ENCODE data around the gene GRIP2.

The GRIP2 gene

DNA sequence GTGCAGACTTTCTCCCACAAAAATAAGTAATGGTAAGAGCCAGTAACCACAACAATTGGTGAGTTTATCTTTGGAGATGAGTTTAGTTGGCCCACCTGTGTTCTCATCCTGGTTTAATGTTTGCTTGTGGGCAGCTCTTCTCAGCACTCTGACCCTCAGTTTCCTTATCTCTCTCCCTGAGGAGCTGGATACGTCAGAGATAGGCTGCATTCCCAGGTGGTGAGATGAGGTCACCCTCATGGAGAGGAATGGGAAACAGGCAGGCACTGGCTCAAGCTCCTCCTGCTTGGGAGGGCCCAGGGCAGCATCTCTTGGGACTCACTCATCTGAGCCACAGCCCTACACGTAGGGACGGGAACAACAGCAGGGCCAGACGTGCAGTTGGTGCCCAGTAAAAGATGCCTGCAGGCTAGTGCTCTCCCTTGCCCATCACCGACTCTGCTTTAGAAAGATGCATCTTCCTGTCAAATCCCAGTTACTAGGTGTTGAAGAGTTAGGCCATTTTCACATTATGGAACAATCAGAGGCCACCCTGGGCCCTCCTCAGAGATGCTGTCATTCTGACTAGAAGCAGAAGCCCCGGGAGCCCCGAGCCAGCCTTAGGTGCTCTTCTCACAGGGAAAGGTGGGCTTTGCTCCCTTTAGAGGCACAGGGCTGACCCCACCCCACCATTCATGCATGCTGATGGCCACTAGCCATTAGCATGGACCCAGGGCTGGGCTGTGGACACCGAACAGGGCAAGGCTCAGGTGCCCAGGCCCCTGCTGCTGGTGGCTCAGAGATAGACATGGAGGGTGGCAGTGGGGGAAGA, 59.7 kb downstream of the GRIP2 start (continued):
- peak; percentile 60; the same call in 1 of the 2 replicates for TF ChIP-seq GLIS2 (tag by site-specific recombination; IDR thresholded peaks at IDR 0.05)
- no peak for TF ChIP-seq ZSCAN30 (tag by site-specific recombination; IDR thresholded peaks at IDR 0.05)
- no peak for TF ChIP-seq ZNF555 (tag by site-specific recombination; conservative IDR thresholded peaks at IDR 0.05)
- TF ChIP-seq, protein P1, sequence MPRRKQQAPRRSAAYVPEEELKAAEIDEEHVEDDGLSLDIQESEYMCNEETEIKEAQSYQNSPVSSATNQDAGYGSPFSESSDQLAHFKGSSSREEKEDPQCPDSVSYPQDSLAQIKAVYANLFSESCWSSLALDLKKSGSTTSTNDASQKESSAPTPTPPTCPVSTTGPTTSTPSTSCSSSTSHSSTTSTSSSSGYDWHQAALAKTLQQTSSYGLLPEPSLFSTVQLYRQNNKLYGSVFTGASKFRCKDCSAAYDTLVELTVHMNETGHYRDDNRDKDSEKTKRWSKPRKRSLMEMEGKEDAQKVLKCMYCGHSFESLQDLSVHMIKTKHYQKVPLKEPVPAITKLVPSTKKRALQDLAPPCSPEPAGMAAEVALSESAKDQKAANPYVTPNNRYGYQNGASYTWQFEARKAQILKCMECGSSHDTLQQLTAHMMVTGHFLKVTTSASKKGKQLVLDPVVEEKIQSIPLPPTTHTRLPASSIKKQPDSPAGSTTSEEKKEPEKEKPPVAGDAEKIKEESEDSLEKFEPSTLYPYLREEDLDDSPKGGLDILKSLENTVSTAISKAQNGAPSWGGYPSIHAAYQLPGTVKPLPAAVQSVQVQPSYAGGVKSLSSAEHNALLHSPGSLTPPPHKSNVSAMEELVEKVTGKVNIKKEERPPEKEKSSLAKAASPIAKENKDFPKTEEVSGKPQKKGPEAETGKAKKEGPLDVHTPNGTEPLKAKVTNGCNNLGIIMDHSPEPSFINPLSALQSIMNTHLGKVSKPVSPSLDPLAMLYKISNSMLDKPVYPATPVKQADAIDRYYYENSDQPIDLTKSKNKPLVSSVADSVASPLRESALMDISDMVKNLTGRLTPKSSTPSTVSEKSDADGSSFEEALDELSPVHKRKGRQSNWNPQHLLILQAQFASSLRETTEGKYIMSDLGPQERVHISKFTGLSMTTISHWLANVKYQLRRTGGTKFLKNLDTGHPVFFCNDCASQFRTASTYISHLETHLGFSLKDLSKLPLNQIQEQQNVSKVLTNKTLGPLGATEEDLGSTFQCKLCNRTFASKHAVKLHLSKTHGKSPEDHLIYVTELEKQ (tag by site-specific recombination; IDR thresholded peaks at IDR 0.05; ENCODE audit: borderline replicate concordance) = peak; percentile 81
- peak; percentile 98 for TF ChIP-seq ZNF629 (tag by site-specific recombination; IDR thresholded peaks at IDR 0.05)
- no peak for TF ChIP-seq ZNF670 (tag by site-specific recombination; IDR thresholded peaks at IDR 0.05; ENCODE audit: low read depth)
- no peak for TF ChIP-seq ZNF133 (tag by site-specific recombination; IDR thresholded peaks at IDR 0.05)
- TF ChIP-seq ZNF549 (tag by site-specific recombination; IDR thresholded peaks at IDR 0.05) = no peak

DNA sequence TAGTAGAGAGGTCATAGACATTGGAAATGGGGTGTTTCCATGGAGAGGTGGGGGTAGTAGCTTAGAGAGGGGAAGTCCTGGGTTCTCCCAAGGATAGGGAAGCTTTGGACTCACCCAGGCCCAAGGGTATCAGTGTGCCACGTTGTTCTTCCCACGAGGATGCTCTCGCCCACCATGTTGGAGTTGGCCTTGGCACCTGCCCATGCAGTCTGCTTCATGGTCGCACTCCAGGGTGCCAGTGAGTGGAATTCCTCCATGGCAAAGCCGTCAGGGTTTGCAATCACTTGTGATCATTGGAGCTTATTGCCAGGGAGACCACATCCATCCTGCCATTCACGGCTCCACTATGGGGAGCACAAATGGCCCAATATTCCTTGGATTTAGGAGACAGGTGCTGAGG, 60.6 kb downstream of the GRIP2 start:
- ChIA-PET POLR2A (interaction anchor here (0.6 to 1.1 kb wide), 4 partner anchors 9 to 301 kb away, joined by 3 to 4 read pairs (median 3); partner anchors contain the start of genes LSM3 and XPC), CTCF (interaction anchor here (0.7 to 2.5 kb wide), 3 partner anchors 11 to 276 kb away, joined by 4 to 10 read pairs (median 9); no protein-coding TSS in a partner anchor)
- peaks cover 4 to 29% of the 10 kb centered on the region in 2 experiments; a peak in 2 of 3 replicates for H3K36me3 ChIP-seq (ENCODE audit: control insufficient read depth in 2 of 2, insufficient read depth in 1 of 2, low read length in 2 of 2)
- no peak overlapping the region for H3K4me3 ChIP-seq (ENCODE audit: low read depth, low read length)
- no peaks in the 10 kb centered on the region for H3K4me1 ChIP-seq (ENCODE audit: control insufficient read depth, insufficient read depth, low read length)
- peak overlapping the region; percentile 3; the same call in 1 of the 2 replicates for H3K27ac ChIP-seq (ENCODE audit: extremely low read depth, low read depth, low read length)
- H3K9me3 ChIP-seq (ENCODE audit: control insufficient read depth, insufficient read depth, low read depth, low read length) = no peaks in the 10 kb centered on the region
- TF ChIP-seq ZNF660 (tag by site-specific recombination; IDR thresholded peaks at IDR 0.05) (no peak), ZNF266 (tag by site-specific recombination; IDR thresholded peaks at IDR 0.05; ENCODE audit: low read depth) (no peak), ZNF112 (tag by site-specific recombination; IDR thresholded peaks at IDR 0.05) (no peak), ZNF585B (tag by site-specific recombination; IDR thresholded peaks at IDR 0.05) (no peak), GLI4 (tag by site-specific recombination; IDR thresholded peaks at IDR 0.05) (no peak), ZNF140 (tag by site-specific recombination; IDR thresholded peaks at IDR 0.05) (no peak), ZNF214 (tag by site-specific recombination; IDR thresholded peaks at IDR 0.05; ENCODE audit: borderline replicate concordance) (no peak), SP3 (tag by site-specific recombination; IDR thresholded peaks at IDR 0.05) (no peak), ZNF629 (tag by site-specific recombination; IDR thresholded peaks at IDR 0.05) (no peak), ZNF785 (tag by site-specific recombination; IDR thresholded peaks at IDR 0.05) (no peak), ZNF514 (tag by site-specific recombination; IDR thresholded peaks at IDR 0.05) (no peak)
- TF ChIP-seq, protein P2, sequence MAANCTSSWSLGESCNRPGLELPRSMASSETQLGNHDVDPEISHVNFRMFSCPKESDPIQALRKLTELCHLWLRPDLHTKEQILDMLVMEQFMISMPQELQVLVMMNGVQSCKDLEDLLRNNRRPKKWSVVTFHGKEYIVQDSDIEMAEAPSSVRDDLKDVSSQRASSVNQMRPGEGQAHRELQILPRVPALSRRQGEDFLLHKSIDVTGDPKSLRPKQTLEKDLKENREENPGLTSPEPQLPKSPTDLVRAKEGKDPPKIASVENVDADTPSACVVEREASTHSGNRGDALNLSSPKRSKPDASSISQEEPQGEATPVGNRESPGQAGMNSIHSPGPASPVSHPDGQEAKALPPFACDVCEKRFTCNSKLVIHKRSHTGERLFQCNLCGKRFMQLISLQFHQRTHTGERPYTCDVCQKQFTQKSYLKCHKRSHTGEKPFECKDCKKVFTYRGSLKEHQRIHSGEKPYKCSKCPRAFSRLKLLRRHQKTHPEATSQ (tag by site-specific recombination; IDR thresholded peaks at IDR 0.05) = no peak
- TF ChIP-seq, protein P3, sequence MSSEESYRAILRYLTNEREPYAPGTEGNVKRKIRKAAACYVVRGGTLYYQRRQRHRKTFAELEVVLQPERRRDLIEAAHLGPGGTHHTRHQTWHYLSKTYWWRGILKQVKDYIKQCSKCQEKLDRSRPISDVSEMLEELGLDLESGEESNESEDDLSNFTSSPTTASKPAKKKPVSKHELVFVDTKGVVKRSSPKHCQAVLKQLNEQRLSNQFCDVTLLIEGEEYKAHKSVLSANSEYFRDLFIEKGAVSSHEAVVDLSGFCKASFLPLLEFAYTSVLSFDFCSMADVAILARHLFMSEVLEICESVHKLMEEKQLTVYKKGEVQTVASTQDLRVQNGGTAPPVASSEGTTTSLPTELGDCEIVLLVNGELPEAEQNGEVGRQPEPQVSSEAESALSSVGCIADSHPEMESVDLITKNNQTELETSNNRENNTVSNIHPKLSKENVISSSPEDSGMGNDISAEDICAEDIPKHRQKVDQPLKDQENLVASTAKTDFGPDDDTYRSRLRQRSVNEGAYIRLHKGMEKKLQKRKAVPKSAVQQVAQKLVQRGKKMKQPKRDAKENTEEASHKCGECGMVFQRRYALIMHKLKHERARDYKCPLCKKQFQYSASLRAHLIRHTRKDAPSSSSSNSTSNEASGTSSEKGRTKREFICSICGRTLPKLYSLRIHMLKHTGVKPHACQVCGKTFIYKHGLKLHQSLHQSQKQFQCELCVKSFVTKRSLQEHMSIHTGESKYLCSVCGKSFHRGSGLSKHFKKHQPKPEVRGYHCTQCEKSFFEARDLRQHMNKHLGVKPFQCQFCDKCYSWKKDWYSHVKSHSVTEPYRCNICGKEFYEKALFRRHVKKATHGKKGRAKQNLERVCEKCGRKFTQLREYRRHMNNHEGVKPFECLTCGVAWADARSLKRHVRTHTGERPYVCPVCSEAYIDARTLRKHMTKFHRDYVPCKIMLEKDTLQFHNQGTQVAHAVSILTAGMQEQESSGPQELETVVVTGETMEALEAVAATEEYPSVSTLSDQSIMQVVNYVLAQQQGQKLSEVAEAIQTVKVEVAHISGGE (tag by site-specific recombination; conservative IDR thresholded peaks at IDR 0.05; ENCODE audit: low read depth) = no peak
- TF ChIP-seq, protein P4, sequence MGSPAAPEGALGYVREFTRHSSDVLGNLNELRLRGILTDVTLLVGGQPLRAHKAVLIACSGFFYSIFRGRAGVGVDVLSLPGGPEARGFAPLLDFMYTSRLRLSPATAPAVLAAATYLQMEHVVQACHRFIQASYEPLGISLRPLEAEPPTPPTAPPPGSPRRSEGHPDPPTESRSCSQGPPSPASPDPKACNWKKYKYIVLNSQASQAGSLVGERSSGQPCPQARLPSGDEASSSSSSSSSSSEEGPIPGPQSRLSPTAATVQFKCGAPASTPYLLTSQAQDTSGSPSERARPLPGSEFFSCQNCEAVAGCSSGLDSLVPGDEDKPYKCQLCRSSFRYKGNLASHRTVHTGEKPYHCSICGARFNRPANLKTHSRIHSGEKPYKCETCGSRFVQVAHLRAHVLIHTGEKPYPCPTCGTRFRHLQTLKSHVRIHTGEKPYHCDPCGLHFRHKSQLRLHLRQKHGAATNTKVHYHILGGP (tag by site-specific recombination; IDR thresholded peaks at IDR 0.05) = no peak
- TF ChIP-seq, protein P1 (tag by site-specific recombination; IDR thresholded peaks at IDR 0.05; ENCODE audit: borderline replicate concordance) = no peak
